A549 (cell line): ENCODE measurements around the gene PIK3R6.

Source experiments
- CTCF ChIP-seq: fragments of >200 bp; sonication (Bioruptor Twin); formaldehyde crosslinking; IDR thresholded peaks from 3 replicates; pipeline ENCODE4 v1.5.1; 2016
- EP300 ChIP-seq, 2 experiments: fragments of >200 bp; sonication (Bioruptor Twin); formaldehyde crosslinking; IDR thresholded peaks; 2 replicates in 1 of 2; 3 replicates in 1 of 2; pipeline ENCODE4 v1.6.1; 2016 to 2017
- FOSB ChIP-seq: fragments of 250-450 bp; sonication (Bioruptor Pico); IDR thresholded peaks from 2 replicates; pipeline ENCODE4 v1.5.0; 2020; ENCODE audit warnings: mild to moderate bottlenecking, moderate library complexity
- KDM1A ChIP-seq: fragments of 200-600 bp; sonication (generic); IDR thresholded peaks from 2 replicates; pipeline ENCODE4 v1.6.1; 2016; ENCODE audit warnings: low read depth, mild to moderate bottlenecking
- MAX ChIP-seq: IDR thresholded peaks from 2 replicates; pipeline ENCODE4 v1.6.1; 2012
- NR3C1 ChIP-seq: fragments of >200 bp; sonication (Bioruptor Twin); formaldehyde crosslinking; IDR thresholded peaks from 3 replicates; pipeline ENCODE4 v1.6.1; 2017
- POLR2A ChIP-seq: IDR thresholded peaks from 2 replicates; pipeline ENCODE4 v1.6.1; 2012; ENCODE audit warnings: mild to moderate bottlenecking, low read length
- RCOR1 ChIP-seq: fragments of 150-350 bp; IDR thresholded peaks from 2 replicates; pipeline ENCODE4 v1.6.1; 2014; ENCODE audit warnings: antibody characterized with exemption, low read length, low read depth
- RFX5 ChIP-seq: fragments of 450-650 bp; IDR thresholded peaks from 2 replicates; pipeline ENCODE4 v1.7.1; 2014; ENCODE audit warnings: antibody characterized with exemption, mild to moderate bottlenecking, moderate library complexity
- TP53 ChIP-seq: fragments of 250-450 bp; sonication (Bioruptor Pico); IDR thresholded peaks from 2 replicates; pipeline ENCODE4 v1.5.0; 2021; ENCODE audit warnings: mild to moderate bottlenecking, moderate library complexity
- TF ChIP-seq, protein P1 (sequence below): IDR thresholded peaks from 2 replicates; pipeline ENCODE4 v1.6.1; 2012

- no peak for TF ChIP-seq CTCF
- TF ChIP-seq EP300 (IDR thresholded peaks at IDR 0.05): no peak
- no peak for TF ChIP-seq TP53 (CRISPR knock-in tag)
- no peak for TF ChIP-seq POLR2A
- TF ChIP-seq FOSB: no peak
- TF ChIP-seq KDM1A: no peak
- no peak for TF ChIP-seq NR3C1
- no peak for TF ChIP-seq RFX5
- TF ChIP-seq, protein P1, sequence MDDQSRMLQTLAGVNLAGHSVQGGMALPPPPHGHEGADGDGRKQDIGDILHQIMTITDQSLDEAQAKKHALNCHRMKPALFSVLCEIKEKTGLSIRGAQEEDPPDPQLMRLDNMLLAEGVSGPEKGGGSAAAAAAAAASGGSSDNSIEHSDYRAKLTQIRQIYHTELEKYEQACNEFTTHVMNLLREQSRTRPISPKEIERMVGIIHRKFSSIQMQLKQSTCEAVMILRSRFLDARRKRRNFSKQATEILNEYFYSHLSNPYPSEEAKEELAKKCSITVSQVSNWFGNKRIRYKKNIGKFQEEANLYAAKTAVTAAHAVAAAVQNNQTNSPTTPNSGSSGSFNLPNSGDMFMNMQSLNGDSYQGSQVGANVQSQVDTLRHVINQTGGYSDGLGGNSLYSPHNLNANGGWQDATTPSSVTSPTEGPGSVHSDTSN: no peak
- no peak for TF ChIP-seq MAX
- no peak for TF ChIP-seq RCOR1
These were observed 7.6 kb downstream of the PIK3R6 start for GRCh38 chr17:8859804-8860430.
